ENCODE measurements around the gene USP43. TPM values are rescaled to one million over a fixed set of nuclear protein-coding genes. Genes with fewer than 3 reads are reported as not detected.
"Not testable (repeated sequence)": the region's sequence is repeated elsewhere in the genome, so short reads cannot be mapped to it uniquely, and the experiment has no call there.

The USP43 gene, protein sequence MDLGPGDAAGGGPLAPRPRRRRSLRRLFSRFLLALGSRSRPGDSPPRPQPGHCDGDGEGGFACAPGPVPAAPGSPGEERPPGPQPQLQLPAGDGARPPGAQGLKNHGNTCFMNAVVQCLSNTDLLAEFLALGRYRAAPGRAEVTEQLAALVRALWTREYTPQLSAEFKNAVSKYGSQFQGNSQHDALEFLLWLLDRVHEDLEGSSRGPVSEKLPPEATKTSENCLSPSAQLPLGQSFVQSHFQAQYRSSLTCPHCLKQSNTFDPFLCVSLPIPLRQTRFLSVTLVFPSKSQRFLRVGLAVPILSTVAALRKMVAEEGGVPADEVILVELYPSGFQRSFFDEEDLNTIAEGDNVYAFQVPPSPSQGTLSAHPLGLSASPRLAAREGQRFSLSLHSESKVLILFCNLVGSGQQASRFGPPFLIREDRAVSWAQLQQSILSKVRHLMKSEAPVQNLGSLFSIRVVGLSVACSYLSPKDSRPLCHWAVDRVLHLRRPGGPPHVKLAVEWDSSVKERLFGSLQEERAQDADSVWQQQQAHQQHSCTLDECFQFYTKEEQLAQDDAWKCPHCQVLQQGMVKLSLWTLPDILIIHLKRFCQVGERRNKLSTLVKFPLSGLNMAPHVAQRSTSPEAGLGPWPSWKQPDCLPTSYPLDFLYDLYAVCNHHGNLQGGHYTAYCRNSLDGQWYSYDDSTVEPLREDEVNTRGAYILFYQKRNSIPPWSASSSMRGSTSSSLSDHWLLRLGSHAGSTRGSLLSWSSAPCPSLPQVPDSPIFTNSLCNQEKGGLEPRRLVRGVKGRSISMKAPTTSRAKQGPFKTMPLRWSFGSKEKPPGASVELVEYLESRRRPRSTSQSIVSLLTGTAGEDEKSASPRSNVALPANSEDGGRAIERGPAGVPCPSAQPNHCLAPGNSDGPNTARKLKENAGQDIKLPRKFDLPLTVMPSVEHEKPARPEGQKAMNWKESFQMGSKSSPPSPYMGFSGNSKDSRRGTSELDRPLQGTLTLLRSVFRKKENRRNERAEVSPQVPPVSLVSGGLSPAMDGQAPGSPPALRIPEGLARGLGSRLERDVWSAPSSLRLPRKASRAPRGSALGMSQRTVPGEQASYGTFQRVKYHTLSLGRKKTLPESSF
- total RNA-seq: 8.6 TPM

GRCh38 chr17:9644910-9645751, at the start of gene USP43:
Gene USP43 (plus strand): TSS chr17:9645517. CDS start chr17:9645633, 116 bp downstream.
- peak in 1 of 2 donors; percentile 37 for DNase-seq (ENCODE audit: low spot score in 2 of 2)
- no peak for FAIRE-seq

GRCh38 chr17:9597638-9598037, 47.7 kb upstream of the USP43 start:
- DNase-seq (ENCODE audit: low spot score in 2 of 2); FAIRE-seq: not testable (repeated sequence)

DNA sequence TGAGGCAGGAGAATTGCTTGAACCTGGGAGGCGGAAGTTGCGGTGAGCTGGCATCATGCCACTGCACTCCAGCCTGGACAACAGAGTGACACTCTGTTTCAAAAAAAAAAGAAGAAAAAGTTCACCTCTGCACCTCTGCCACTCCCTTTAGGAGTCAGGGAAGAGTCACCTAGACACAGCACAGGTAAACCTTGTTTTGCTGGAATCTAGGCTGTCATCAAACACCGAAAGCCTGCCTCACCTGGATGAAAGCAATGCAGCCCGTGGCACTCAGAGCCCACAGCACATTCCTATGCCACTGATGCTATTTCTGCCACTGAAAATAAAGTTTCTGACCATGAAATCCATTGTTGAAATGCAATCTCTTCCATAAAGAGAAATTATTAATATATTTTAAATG, 46.7 kb upstream of the USP43 start:
- no peak for FAIRE-seq
- DNase-seq (ENCODE audit: low spot score in 2 of 2): no peak

DNA sequence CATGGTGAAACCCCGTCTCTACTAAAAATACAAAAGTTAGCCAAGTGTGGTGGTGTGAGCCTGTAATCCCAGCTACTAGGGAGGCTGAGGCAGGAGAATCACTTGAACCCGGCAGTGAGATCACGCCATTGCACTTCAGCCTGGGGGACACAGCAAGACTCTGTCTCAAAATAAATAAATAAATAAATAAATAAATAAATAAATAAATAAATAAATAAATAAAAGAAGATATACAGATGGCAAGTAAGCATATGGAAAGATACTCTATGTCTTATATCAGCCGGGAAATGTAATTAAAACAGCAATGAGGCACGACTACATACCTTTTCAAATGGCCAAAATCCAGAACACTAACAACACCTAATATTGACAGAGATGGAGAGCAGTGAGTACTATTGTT, 40.7 kb upstream of the USP43 start:
- not testable (repeated sequence) for DNase-seq (ENCODE audit: low spot score in 2 of 2); FAIRE-seq

GRCh38 chr17:9606453-9606852, 38.9 kb upstream of the USP43 start:
- FAIRE-seq (no peak), DNase-seq (ENCODE audit: low spot score in 2 of 2) (no peak)

GRCh38 chr17:9607058-9607457, 38.3 kb upstream of the USP43 start:
- not testable (repeated sequence) for DNase-seq (ENCODE audit: low spot score in 2 of 2); FAIRE-seq

DNA sequence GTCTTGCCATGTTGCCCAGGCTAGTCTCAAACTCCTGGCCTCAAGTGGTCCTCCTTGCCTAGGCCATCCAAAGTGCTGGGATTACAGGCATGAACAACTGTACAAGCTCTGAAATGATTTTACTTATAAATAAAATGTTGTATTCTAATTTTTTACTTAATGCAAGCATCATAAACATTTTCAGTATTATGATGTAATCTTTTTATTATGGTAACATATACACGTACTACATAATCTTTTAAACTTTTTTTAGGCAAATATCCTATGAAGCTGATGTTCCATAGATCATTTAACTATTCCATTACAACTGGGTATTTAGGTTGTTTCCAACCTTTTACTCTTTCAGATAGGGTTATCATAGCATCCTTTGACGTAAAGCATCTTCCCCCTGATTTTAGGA, 33.8 kb upstream of the USP43 start:
- FAIRE-seq (no peak), DNase-seq (ENCODE audit: low spot score in 2 of 2) (no peak)

- no peak for DNase-seq (ENCODE audit: low spot score in 2 of 2)
- FAIRE-seq: no peak
Measured at GRCh38 chr17:9612006-9612405, 33.3 kb upstream of the USP43 start.

DNA sequence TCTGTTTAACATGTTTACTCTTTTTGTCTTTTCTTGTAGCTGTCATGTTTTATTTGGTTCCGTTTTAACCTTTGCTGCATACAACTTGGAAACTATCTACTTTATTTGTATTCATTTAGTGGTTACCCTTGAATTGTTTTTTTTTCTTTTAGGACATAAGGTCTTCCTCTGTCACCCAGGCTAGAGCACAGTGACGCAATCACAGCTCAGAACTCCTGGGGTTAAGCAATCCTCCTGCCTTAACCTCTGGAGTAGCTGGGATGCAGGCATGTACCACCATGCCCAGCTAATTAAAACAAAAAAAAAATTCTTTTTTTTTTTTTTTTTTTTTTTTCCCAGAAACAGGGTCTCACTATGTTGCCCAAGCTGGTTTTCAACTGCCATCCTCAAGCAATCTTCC, 29.8 kb upstream of the USP43 start:
- FAIRE-seq (no peak), DNase-seq (ENCODE audit: low spot score in 2 of 2) (no peak)

GRCh38 chr17:9622961-9623360, 22.4 kb upstream of the USP43 start:
- no peak for FAIRE-seq
- DNase-seq (ENCODE audit: low spot score in 2 of 2): no peak

GRCh38 chr17:9628509-9628908, 16.8 kb upstream of the USP43 start:
- FAIRE-seq (no peak), DNase-seq (ENCODE audit: low spot score in 2 of 2) (no peak)

DNA sequence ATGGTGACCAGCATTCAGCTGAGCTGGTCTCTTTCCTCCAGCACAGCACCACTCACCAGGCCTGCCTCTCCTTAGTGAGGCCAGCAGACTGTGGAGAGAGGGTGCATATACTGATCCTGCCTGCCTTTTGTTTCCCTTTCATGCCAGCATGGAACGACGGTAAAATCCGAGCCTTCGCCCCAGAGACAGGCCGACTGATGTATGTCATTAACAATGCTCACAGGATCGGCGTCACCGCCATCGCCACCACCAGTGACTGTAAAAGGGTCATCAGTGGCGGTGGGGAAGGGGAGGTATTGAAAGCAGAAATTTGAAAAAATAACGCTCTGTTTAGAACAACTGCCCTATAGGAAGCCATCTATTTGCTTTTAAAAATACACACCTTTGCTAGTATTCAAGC, 12.6 kb upstream of the USP43 start:
- FAIRE-seq (no peak), DNase-seq (ENCODE audit: low spot score in 2 of 2) (no peak)

GRCh38 chr17:9635340-9635739, 10.0 kb upstream of the USP43 start:
- no peak for DNase-seq (ENCODE audit: low spot score in 2 of 2)
- FAIRE-seq: no peak

- DNase-seq (ENCODE audit: low spot score in 2 of 2) (no peak), FAIRE-seq (no peak)
Measured at GRCh38 chr17:9636501-9636900, 8.8 kb upstream of the USP43 start.

GRCh38 chr17:9640388-9640787, 4.9 kb upstream of the USP43 start:
- DNase-seq (ENCODE audit: low spot score in 2 of 2); FAIRE-seq: not testable (repeated sequence)

DNA sequence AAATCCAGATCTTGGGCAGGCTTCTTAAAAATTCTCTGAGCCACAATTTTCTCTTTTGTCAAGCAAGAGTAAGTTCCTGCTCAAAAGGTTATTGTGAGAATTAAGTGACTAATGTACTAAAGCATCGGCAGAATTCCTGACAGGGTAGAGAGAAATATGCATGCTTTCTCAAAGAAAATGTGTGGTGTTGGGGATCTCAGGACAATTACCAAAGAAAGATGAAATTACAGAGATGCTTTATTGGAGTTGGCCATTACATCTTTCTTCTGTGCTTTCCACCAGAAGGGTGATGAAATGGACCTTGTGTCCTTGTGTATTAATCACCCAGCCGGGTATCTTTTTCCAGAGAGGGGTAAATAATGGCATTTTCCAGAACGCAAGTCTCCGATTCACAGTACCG, 1.7 kb upstream of the USP43 start:
- no peak for FAIRE-seq
- DNase-seq (ENCODE audit: low spot score in 2 of 2): no peak

DNA sequence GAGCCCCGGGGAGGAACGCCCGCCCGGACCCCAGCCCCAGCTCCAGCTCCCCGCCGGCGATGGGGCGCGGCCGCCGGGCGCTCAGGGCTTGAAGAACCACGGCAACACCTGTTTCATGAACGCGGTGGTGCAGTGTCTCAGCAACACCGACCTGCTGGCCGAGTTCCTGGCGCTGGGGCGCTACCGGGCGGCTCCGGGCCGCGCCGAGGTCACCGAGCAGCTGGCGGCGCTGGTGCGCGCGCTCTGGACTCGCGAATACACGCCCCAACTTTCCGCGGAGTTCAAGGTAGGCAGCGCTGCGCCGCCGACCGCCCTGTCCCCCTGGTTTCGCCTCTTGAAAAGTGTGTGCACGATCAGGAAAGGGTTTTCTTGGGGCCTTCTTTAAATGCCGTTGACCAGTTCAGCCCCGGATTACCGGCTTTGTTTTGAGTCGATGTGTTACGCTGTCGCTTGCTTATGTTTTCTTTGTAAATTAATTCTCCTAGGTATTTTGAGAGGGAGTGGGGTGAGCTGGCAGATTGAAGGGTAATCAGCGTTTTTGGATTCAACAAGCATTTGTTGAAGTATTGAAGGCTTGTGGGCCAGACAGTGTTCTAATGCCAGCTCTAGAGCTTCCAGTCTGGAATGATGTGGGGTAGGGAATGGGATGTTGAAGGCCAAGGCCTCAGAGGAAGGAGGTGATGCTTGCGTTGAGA, 681 bp downstream of the USP43 start:
- peak in 1 of 2 donors; percentile 42 for DNase-seq (ENCODE audit: low spot score in 2 of 2)
- FAIRE-seq: no peak

GRCh38 chr17:9646546-9646885, 1.2 kb downstream of the USP43 start:
- no peak for FAIRE-seq
- DNase-seq (ENCODE audit: low spot score in 2 of 2): no peak

DNA sequence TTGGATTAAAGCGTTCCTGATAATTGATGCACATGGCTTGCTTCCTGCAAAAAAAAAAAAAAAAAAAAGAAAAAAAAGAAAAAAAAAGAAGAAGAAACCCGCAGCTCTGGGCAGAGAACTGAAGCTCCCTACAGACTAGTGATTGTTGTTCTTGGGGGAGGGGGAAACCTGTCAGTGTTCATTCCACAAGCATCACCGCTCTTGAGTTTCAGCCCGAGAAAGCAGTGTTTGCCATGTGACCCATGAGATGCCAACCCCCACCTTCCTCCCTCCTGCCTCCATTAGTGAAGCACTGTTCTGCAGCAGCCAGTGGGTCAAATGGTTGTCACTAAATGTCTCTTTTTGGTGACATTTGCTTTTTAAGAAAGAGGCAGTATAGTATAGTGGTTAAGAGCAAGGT, 1.7 kb downstream of the USP43 start:
- FAIRE-seq (no peak), DNase-seq (ENCODE audit: low spot score in 2 of 2) (no peak)

Measured in frontal cortex (tissue), 4 donors.